Myocyte (in vitro differentiated cells): ENCODE measurements around the gene TBC1D10A. TPM values are rescaled to one million over a fixed set of nuclear protein-coding genes. Genes with fewer than 3 reads are reported as not detected.

Source experiments
- DNase-seq: peaks from one replicate; pipeline ENCODE4 v3.0.0-alpha.2; 2012; ENCODE audit warnings: low read depth
- total RNA-seq: library from RNA; depleted of rRNA; stranded (reverse); fragments of >200 nt; gene quantifications from 2 replicates; pipeline ENCODE4 v1.2.3, GENCODE V29; 2014

TBC1D10A gene
- total RNA-seq, 1 donor from 2014 or later = 19.8 TPM

- DNase-seq = no peak
Measured at GRCh38 chr22:30268331-30268730, 58.4 kb downstream of the TBC1D10A start.

GRCh38 chr22:30267382-30268302 is 59.1 kb downstream of the TBC1D10A start:
- no peak for DNase-seq

GRCh38 chr22:30266445-30267381 is 60.0 kb downstream of the TBC1D10A start, which contains the start of gene OSM:
TSS of gene OSM (minus strand) at chr22:30266851. CDS start at chr22:30266799, 52 bp downstream.
- no peak for DNase-seq

- DNase-seq = no peak
Measured at GRCh38 chr22:30265823-30266444, 60.8 kb downstream of the TBC1D10A start.

- no peak for DNase-seq
Measured at GRCh38 chr22:30265131-30265720, 61.5 kb downstream of the TBC1D10A start.

- no peak for DNase-seq
Measured at GRCh38 chr22:30263883-30264282, 62.9 kb downstream of the TBC1D10A start.

GRCh38 chr22:30262917-30263741 is 63.6 kb downstream of the TBC1D10A start:
- DNase-seq = peak; percentile 67

GRCh38 chr22:30262112-30262511 is 64.6 kb downstream of the TBC1D10A start:
- DNase-seq = no peak

- no peak for DNase-seq
Measured at GRCh38 chr22:30261134-30261533, 65.6 kb downstream of the TBC1D10A start.

GRCh38 chr22:30260682-30261081 is 66.1 kb downstream of the TBC1D10A start:
- no peak for DNase-seq

- no peak for DNase-seq
Measured at GRCh38 chr22:30260276-30260675, 66.5 kb downstream of the TBC1D10A start.

GRCh38 chr22:30254314-30254713 is 72.4 kb downstream of the TBC1D10A start:
- DNase-seq = no peak

GRCh38 chr22:30253205-30253852 is 73.4 kb downstream of the TBC1D10A start:
- peak; percentile 86 for DNase-seq

- DNase-seq = no peak
Measured at GRCh38 chr22:30252411-30253204, 74.1 kb downstream of the TBC1D10A start.

- no peak for DNase-seq
Measured at GRCh38 chr22:30251711-30252110, 75.0 kb downstream of the TBC1D10A start.

GRCh38 chr22:30250661-30251267 is 76.0 kb downstream of the TBC1D10A start:
- DNase-seq = peak; percentile 64

- no peak for DNase-seq
Measured at GRCh38 chr22:30250039-30250565, 76.6 kb downstream of the TBC1D10A start.
